Thoracic aorta (tissue), 2 donors: Measurements from ENCODE around the gene CLSTN1. TPM values are rescaled to one million over a fixed set of nuclear protein-coding genes. Genes with fewer than 3 reads are reported as not detected.

Experiments used
- ATAC-seq: fragments of 150-250 bp; one replicate; pipeline ENCODE4 v1.8.0; 2017; ENCODE audit warnings: low read depth; ENCODE audit not compliant: insufficient number of reproducible peaks, low FRiP score
- DNase-seq: peaks from one replicate; pipeline ENCODE4 v3.0.0-alpha.2; 2020; ENCODE audit warnings: low spot score
- H3K27ac ChIP-seq, 2 donors: fragments of 200-600 bp; sonication (generic); 1 replicate in 1 of 2; 2 replicates in 1 of 2; pipeline ENCODE4 v1.5.1; 2016; ENCODE audit warnings: mild to moderate bottlenecking in 2 of 2, moderate library complexity in 2 of 2
- H3K27me3 ChIP-seq: fragments of 200-600 bp; sonication (generic); replicated peaks from 2 replicates; pipeline ENCODE4 v1.6.0; 2016; ENCODE audit warnings: mild to moderate bottlenecking; ENCODE audit not compliant: insufficient read depth
- H3K36me3 ChIP-seq: fragments of 200-600 bp; sonication (generic); one replicate; pipeline ENCODE4 v1.5.1; 2016
- H3K4me1 ChIP-seq, 2 donors: fragments of 200-600 bp; sonication (generic); 1 replicate in 1 of 2; 2 replicates in 1 of 2; pipeline versions ENCODE4 v1.5.1 to v1.6.0; 2016; ENCODE audit warnings: low read depth in 2 of 2, mild to moderate bottlenecking in 1 of 2; ENCODE audit not compliant: control insufficient read depth in 1 of 2
- H3K4me3 ChIP-seq: fragments of 200-600 bp; sonication (generic); 2 replicates; pipeline ENCODE4 v1.5.1; 2016; ENCODE audit warnings: mild to moderate bottlenecking
- H3K9me3 ChIP-seq: fragments of 200-600 bp; sonication (generic); 2 replicates; pipeline ENCODE4 v1.5.1; 2016
- total RNA-seq, 2 donors: library from RNA; depleted of rRNA; stranded (reverse); fragments of >200 nt; gene quantifications; one replicate each; pipeline versions ENCODE4 v1.1.0 to v1.2.3, GENCODE V29; 2016
- TF ChIP-seq, protein P1 (sequence below): fragments of 200-600 bp; sonication (generic); IDR thresholded peaks from one replicate; pipeline ENCODE4 v1.5.1; 2019; ENCODE audit warnings: antibody characterized with exemption

CLSTN1 gene
- total RNA-seq, 2 donors from 2014 or later, result 78.6 to 81.9 TPM

DNA sequence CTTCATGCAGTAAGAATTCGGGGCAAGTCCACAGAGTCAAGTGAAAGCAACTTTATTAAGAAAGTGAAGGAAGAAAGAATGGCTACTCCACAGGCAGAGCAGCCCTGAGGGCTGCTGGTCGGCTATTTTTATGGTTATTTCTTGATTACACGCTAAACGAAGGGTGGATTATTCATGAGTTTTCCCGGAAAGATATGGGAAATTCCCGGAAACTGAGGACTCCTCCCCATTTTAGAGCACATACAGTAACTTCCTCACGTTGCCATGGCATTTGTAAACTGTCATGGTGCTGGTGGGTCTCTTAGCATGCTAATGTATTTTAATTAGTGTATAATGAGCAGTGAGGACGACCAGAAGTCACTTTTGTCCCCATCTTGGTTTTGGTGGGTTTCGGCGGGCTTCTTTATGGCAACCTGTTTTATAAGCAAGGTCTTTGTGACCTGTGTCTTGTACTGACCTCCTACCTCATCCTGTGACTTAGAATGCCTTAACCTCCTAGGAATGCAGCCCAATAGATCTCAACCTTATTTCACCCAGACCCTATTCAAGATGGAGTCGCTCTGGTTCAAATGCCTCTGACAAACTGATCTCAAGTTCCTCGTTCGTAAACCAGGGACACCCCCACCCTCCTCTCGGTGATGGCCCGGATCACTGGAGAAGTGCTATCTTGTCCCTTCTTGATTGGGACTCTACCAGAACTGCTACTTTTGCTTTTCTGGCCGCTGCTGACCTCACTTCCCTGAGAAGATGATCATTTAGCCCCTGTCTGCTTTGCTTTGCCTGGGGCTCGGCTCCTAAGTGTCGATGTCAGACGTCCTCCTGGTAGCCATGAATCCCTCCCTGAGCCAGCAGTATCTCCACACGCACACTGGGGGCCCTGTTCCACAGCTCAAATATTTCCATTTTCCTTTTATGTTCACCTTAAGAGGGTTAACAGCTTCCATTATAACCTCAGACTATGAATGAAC is 48.8 kb downstream of the CLSTN1 start:
- H3K27ac ChIP-seq, result no peak overlapping the region
- DNase-seq (no peak), ATAC-seq (no peak)
- no peaks in the 10 kb centered on the region for H3K4me1 ChIP-seq
- no peaks in the 10 kb centered on the region for H3K9me3 ChIP-seq
- H3K4me3 ChIP-seq, result no peak overlapping the region
- no peaks in the 10 kb centered on the region for H3K27me3 ChIP-seq
- H3K36me3 ChIP-seq, result peaks cover 12% of the 10 kb centered on the region
- TF ChIP-seq, protein P1, sequence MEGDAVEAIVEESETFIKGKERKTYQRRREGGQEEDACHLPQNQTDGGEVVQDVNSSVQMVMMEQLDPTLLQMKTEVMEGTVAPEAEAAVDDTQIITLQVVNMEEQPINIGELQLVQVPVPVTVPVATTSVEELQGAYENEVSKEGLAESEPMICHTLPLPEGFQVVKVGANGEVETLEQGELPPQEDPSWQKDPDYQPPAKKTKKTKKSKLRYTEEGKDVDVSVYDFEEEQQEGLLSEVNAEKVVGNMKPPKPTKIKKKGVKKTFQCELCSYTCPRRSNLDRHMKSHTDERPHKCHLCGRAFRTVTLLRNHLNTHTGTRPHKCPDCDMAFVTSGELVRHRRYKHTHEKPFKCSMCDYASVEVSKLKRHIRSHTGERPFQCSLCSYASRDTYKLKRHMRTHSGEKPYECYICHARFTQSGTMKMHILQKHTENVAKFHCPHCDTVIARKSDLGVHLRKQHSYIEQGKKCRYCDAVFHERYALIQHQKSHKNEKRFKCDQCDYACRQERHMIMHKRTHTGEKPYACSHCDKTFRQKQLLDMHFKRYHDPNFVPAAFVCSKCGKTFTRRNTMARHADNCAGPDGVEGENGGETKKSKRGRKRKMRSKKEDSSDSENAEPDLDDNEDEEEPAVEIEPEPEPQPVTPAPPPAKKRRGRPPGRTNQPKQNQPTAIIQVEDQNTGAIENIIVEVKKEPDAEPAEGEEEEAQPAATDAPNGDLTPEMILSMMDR, result no peak

DNA sequence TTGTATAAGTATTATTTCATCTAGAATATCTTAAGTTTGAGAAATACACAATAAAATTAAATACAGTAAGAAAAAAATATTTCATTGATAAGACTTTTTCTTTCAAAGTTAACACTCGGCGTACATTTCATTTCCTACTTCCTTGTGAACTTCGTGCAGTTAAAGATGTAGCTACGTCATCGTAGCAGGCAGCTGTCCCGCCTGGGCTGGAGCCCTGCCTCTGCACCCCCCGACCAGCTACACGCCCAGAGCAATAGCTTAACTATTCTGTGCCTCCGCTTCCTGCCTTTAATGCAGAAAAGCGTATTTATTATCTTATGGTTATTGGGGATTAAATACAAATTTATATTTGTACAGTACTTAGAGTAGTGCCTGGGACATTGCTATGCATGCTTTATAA is 53.5 kb downstream of the CLSTN1 start:
- DNase-seq, result no peak
- Histone ChIP-seq H3K27ac (no peak overlapping the region), H3K4me1 (no peaks in the 10 kb centered on the region), H3K27me3 (no peaks in the 10 kb centered on the region), H3K9me3 (no peaks in the 10 kb centered on the region), H3K4me3 (no peak overlapping the region), H3K36me3 (peaks cover 12% of the 10 kb centered on the region)
- TF ChIP-seq, protein P1, result no peak
- no peak for ATAC-seq

DNA sequence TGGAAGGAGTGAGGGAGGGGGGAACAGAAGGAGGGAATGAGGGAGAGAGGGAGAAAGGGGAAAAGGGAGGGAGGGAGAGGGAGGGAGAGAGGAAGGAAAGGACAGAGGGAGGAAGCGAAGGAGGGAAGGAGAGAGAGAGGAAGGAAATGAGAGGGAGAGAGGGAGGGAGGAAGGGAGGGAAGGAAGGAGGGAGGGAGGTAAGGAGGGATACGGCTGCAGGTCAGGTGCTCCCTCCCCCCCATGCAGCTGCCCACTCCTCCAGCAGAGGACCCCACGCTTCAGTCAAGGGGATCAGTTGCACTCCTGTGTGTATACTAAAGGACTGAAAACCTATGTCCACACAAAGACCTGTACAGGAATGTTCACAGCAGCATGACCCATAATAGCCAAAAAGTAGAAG is 54.8 kb downstream of the CLSTN1 start:
- no peak overlapping the region for H3K4me3 ChIP-seq
- H3K9me3 ChIP-seq, result no peaks in the 10 kb centered on the region
- peaks cover 12% of the 10 kb centered on the region for H3K36me3 ChIP-seq
- no peaks in the 10 kb centered on the region for H3K27me3 ChIP-seq
- TF ChIP-seq, protein P1, result no peak
- no peaks in the 10 kb centered on the region for H3K4me1 ChIP-seq
- DNase-seq (no peak), ATAC-seq (no peak)
- H3K27ac ChIP-seq, result no peak overlapping the region

DNA sequence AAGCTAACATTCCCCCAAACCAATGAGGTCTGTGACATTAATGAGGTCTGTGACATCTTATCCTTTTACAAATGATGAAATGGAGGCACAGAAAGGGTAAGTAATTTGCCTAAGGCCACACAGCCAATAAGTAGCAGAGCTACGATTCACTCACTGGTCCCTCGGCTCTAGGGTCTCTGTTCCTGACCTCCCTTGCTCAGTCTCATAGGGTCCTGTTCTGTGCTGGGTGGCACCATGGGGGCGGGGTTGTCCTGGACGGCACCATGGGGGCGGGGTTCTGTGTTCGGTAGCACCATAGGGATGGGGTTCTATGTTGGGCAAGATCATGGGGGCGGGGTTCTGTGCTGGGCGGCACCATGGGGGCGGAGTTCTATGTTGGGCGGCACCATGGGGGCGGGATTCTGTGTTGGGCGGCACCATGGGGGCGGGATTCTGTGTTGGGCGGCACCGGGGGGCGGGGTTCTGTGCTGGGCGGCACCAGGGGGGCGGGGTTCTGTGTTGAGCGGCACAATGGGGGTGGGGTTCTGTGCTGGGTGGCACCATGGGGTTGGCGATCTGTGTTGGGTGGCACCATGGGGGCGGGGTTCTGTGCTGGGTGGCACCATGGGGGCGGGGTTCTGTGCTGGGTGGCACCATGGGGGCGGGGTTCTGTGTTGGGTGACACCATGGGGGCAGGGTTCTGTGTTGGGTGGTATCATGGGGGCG is 55.6 kb downstream of the CLSTN1 start:
- Histone ChIP-seq H3K4me1 (no peaks in the 10 kb centered on the region), H3K27ac (no peak overlapping the region), H3K36me3 (peaks cover 11% of the 10 kb centered on the region), H3K9me3 (no peaks in the 10 kb centered on the region), H3K27me3 (no peaks in the 10 kb centered on the region), H3K4me3 (no peak overlapping the region)
- ATAC-seq (no peak), DNase-seq (no peak)
- TF ChIP-seq, protein P1, result no peak

DNA sequence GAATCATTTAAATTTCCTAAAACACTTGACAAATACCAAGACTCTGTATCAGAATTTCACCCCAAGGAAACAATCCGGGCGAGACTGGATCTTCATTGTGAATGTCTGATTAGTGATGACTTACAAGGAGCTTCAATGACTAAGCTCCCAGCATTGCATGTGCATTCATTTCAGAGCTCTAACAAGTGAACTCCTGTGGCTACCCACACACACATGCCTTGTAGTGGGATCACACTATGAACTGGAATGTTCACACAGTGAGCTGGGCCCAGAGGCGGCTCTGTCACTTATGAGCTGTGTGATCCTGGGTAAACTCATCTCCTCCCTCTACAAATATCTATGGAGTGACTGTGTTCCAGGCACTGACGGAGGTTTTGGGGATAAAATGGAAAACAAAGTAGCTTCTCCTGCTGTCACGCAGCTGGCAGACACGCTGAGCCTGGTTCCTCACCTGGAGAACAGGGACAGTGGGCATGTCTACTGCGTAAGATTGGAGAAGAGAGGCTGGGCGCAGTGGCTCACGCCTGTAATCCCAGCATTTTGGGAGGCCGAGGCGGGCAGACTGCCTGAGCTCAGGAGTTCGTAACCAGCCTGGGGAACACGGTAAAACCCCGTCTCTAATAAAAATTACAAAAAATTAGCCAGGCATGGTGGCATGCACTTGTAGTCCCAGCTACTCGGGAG is 56.9 kb downstream of the CLSTN1 start:
- Histone ChIP-seq H3K36me3 (no peaks in the 10 kb centered on the region), H3K27ac (no peak overlapping the region), H3K4me1 (no peaks in the 10 kb centered on the region), H3K27me3 (no peaks in the 10 kb centered on the region), H3K4me3 (no peak overlapping the region), H3K9me3 (no peaks in the 10 kb centered on the region)
- ATAC-seq (no peak), DNase-seq (no peak)
- TF ChIP-seq, protein P1, result no peak
